ENCODE results near the gene UBE2D1. TPM values are rescaled to one million over a fixed set of nuclear protein-coding genes. Genes with fewer than 3 reads are reported as not detected.
A peak's percentile ranks its signal among the peaks of the same experiment; 100 is the strongest.

The UBE2D1 gene
- total and polyA plus RNA-seq, 9 of the 15 experiments (the other 6 are each of a cell fraction or from before 2014, with no cell fraction given): 4.1 to 24.4 (median 12.3) TPM

DNA sequence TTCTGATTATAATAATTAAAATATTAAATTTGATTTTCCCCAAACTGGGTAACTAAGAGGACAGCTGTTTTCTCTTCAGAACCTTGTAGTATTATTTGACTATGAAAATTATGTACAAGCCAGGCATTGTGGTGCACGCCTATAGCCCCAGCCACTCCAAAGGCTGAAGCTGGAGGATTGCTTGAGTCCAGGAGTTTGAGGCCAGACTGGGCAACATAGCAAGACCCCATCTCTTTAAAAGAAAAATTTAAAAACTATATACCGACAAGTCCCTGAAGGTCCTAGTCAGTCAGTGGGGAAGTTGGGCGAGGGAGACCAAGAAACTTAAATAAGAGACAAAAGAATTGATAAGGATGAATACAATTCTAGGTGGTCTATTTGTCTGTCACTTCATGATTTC, 27.1 kb upstream of the UBE2D1 start:
- no peak overlapping the region for H3K4me2 ChIP-seq (ENCODE audit: insufficient read depth, low read length)

DNA sequence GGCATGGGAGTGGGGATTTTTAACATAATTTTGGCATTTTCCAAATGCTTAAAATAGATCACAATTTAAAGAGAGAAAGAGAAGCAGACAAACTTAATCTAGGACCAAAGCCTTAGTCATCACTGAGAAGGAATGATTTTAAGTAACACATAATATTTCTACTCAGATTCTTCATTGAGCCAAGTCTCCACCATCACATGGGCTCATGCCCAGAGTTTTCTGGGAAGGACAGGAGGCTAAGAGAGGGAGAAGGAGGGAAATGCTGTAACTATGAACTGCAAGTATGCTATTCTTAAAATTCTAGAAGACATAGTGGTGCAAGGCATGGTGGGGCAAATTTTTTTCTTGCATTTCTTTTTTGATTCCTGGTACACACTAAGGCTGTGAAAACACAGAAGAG, 23.8 kb upstream of the UBE2D1 start:
- Histone ChIP-seq H4K20me1 (replicated peaks; ENCODE audit: control insufficient read depth, insufficient read depth, low read length) (no peaks in the 10 kb centered on the region), H3K4me3 (no peak overlapping the region), H3K79me2 (ENCODE audit: control insufficient read depth, insufficient read depth, low read length) (no peaks in the 10 kb centered on the region), H3K9ac (ENCODE audit: insufficient read depth in 1 of 2, low read depth in 2 of 2, low read length in 2 of 2) (no peak overlapping the region), H3K27ac (ENCODE audit: extremely low read depth, low read depth, low read length) (no peak overlapping the region), H3K4me1 (replicated peaks in 1 of 2; ENCODE audit: control insufficient read depth in 2 of 2, insufficient read depth in 2 of 2, low read length in 2 of 2) (no peaks in the 10 kb centered on the region), H3K9me1 (ENCODE audit: control insufficient read depth, insufficient read depth, low read length) (no peaks in the 10 kb centered on the region), H3K9me3 (replicated peaks; ENCODE audit: control insufficient read depth, insufficient read depth, low read depth, low read length) (no peaks in the 10 kb centered on the region), H2AFZ (ENCODE audit: low read depth, low read length) (no peak overlapping the region), H3K27me3 (ENCODE audit: control insufficient read depth in 2 of 2, insufficient read depth in 2 of 2, low read length in 2 of 2) (peaks cover 4 to 8% of the 10 kb centered on the region in 2 experiments; a peak in 4 of 5 replicates), H3K4me2 (ENCODE audit: insufficient read depth, low read length) (no peak overlapping the region), H3K36me3 (ENCODE audit: control insufficient read depth, insufficient read depth, low read length) (no peaks in the 10 kb centered on the region)
- intact Hi-C loops (cut with micrococcal nuclease): loop anchor here (10.0 kb wide), 1 partner anchor 204 kb away; the partner anchor contains the start of gene BICC1
- DNase-seq (ENCODE audit: extremely low read depth in 1 of 4, low spot score in 3 of 4) (no peak), ATAC-seq (no peak), FAIRE-seq (no peak)
- TF ChIP-seq PHB2 (IDR thresholded peaks at IDR 0.05; ENCODE audit: low read depth): no peak
- TF ChIP-seq SMARCC2 (IDR thresholded peaks at IDR 0.05; ENCODE audit: low read depth): no peak
- no peak for TF ChIP-seq IFI16 (CRISPR knock-in tag; IDR thresholded peaks at IDR 0.05)
- no peak for TF ChIP-seq KAT7 (CRISPR knock-in tag; IDR thresholded peaks at IDR 0.05; ENCODE audit: borderline replicate concordance)
- TF ChIP-seq MCM5 (IDR thresholded peaks at IDR 0.05; ENCODE audit: low read depth): no peak
- no TSS peak for BruUV-seq (replicated peaks)
- in situ Hi-C loops (cut with MboI): no loop called here
- ChIA-PET CTCF (ENCODE audit: low intra/inter-chr PET ratio) (no interaction called here), POLR2A (no interaction called here)

More for the DNA sequence above, 27.1 kb upstream of the UBE2D1 start:
- CTCF ChIA-PET (ENCODE audit: low intra/inter-chr PET ratio): no interaction called here
- Histone ChIP-seq H3K4me1 (replicated peaks in 1 of 2; ENCODE audit: control insufficient read depth in 2 of 2, insufficient read depth in 2 of 2, low read length in 2 of 2) (no peaks in the 10 kb centered on the region), H3K4me3 (no peak overlapping the region), H3K9me1 (ENCODE audit: control insufficient read depth, insufficient read depth, low read length) (no peaks in the 10 kb centered on the region), H3K9ac (ENCODE audit: insufficient read depth in 1 of 2, low read depth in 2 of 2, low read length in 2 of 2) (no peak overlapping the region), H3K36me3 (ENCODE audit: control insufficient read depth, insufficient read depth, low read length) (no peaks in the 10 kb centered on the region), H3K27ac (ENCODE audit: extremely low read depth, low read depth, low read length) (no peak overlapping the region), H4K20me1 (replicated peaks; ENCODE audit: control insufficient read depth, insufficient read depth, low read length) (no peaks in the 10 kb centered on the region), H3K79me2 (ENCODE audit: control insufficient read depth, insufficient read depth, low read length) (no peaks in the 10 kb centered on the region), H3K27me3 (ENCODE audit: control insufficient read depth in 2 of 2, insufficient read depth in 2 of 2, low read length in 2 of 2) (peaks cover 4 to 8% of the 10 kb centered on the region in 2 experiments; a peak in 4 of 5 replicates), H2AFZ (ENCODE audit: low read depth, low read length) (no peak overlapping the region), H3K9me3 (replicated peaks; ENCODE audit: control insufficient read depth, insufficient read depth, low read depth, low read length) (no peaks in the 10 kb centered on the region)
- DNase-seq (ENCODE audit: extremely low read depth in 1 of 4, low spot score in 3 of 4) (no peak), FAIRE-seq (no peak), ATAC-seq (no peak)
- no TSS peak for BruUV-seq (replicated peaks)
- in situ Hi-C loops (cut with MboI) (no loop called here), intact Hi-C loops (cut with micrococcal nuclease) (no loop called here)
- POLR2A ChIA-PET: no interaction called here
- TF ChIP-seq RBM25 (IDR thresholded peaks at IDR 0.05; ENCODE audit: low read depth, low read length, severe bottlenecking): peak; percentile 51
- no peak for TF ChIP-seq SIRT6 (IDR thresholded peaks at IDR 0.05; ENCODE audit: low read depth, low read length)
- TF ChIP-seq ZNF121 (CRISPR knock-in tag; conservative IDR thresholded peaks at IDR 0.05): peak; percentile 77
- 1% methylated on average over 3 of the region's 3 CpGs for WGBS (ENCODE audit: insufficient coverage, low coverage, missing lambda C conversion rate)

Data from K562 (cell line).